Sigmoid colon (tissue), 4 donors: ENCODE measurements around the gene CABP4.

ENCODE experiments used
- CTCF ChIP-seq, 4 experiments: fragments of 450-650 bp in 3 of 4; fragments of 200-600 bp in 1 of 4; IDR thresholded peaks; one replicate each; pipeline ENCODE4 v1.5.1; 2016 to 2019; ENCODE audit warnings: antibody characterized with exemption in 4 of 4, mild to moderate bottlenecking in 3 of 4, moderate library complexity in 2 of 4
- EP300 ChIP-seq, 4 donors: sonication (generic); formaldehyde crosslinking; IDR thresholded peaks; one replicate each; pipeline ENCODE4 v1.6.1; 2017; ENCODE audit warnings: antibody characterized with exemption in 4 of 4

- TF ChIP-seq EP300 (IDR thresholded peaks at IDR 0.05) (no peak), CTCF (IDR thresholded peaks at IDR 0.05) (peak in 1 of 4 experiments; percentile 50)
Measured at GRCh38 chr11:67482827-67483798, 28.0 kb downstream of the CABP4 start, which contains the start of gene AIP.
